ACC112 (cell line): Measurements from ENCODE around the gene JAML.

Experiments used
- H2AFZ ChIP-seq: fragments of 200-600 bp; sonication (generic); one replicate; pipeline ENCODE4 v1.6.0; 2017; ENCODE audit warnings: antibody characterized with exemption, low read length; ENCODE audit not compliant: unreplicated experiment
- H3K27ac ChIP-seq: fragments of 200-600 bp; sonication (generic); 2 replicates; pipeline ENCODE4 v1.5.1; 2014; ENCODE audit warnings: low read depth, mild to moderate bottlenecking, antibody characterized with exemption, low read length, moderate library complexity
- H3K27me3 ChIP-seq: fragments of 200-600 bp; sonication (generic); 2 replicates; pipeline ENCODE4 v1.6.1; 2014; ENCODE audit warnings: mild to moderate bottlenecking, antibody characterized with exemption, low read length, moderate library complexity, mixed read lengths; ENCODE audit not compliant: insufficient read depth
- H3K36me3 ChIP-seq: fragments of 200-600 bp; sonication (generic); 2 replicates; pipeline ENCODE4 v1.6.1; 2016; ENCODE audit warnings: mild to moderate bottlenecking, antibody characterized with exemption, low read length, moderate library complexity, mixed read lengths; ENCODE audit not compliant: insufficient read depth
- H3K4me1 ChIP-seq: fragments of 200-600 bp; sonication (generic); one replicate; pipeline ENCODE4 v1.6.1; 2016; ENCODE audit warnings: low read length, mixed read lengths; ENCODE audit not compliant: insufficient read depth, unreplicated experiment, control insufficient read depth
- H3K4me3 ChIP-seq: fragments of 200-600 bp; sonication (generic); 2 replicates; pipeline ENCODE4 v1.5.1; 2014; ENCODE audit warnings: mild to moderate bottlenecking, low read depth, low read length
- H3K79me2 ChIP-seq: fragments of 200-600 bp; sonication (generic); one replicate; pipeline ENCODE4 v1.6.0; 2016; ENCODE audit warnings: low read length; ENCODE audit not compliant: control insufficient read depth, unreplicated experiment, insufficient read depth

Gene JAML

DNA sequence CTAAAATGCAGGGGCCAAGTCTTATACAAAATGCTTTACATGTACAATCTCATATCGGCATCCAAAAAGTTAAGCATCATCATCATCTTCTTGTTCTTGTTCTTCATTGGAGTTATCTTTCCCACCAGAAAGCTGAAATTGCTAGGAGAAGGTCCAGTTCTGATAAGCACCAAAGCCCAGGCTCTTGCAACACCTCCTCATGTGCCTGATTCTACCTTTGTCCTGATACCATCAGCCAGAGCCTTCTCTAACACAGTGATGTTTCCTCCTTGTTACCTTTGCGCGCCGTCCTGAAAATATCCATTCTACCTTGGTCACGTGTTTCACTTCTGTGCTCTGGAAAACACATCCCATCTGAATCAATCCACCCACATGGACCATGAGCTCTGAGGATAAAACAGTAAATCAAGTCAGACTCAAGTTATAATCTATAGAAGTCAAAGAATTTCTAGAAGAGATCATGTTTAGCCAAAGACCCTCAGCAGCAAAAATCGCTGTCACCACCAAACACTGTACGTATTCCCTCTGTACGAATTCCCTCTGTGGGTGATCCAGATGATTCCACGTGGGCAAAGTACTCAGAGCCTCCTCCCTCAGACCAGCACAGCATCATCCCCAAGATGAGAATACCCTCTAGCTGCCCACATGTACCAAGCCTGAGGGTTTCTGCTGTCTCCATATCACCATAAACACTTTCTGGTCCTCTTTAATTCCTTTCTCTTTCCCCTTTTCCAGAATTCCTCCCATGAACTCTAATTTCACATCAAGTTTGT, 19.0 kb downstream of the JAML start:
- H3K27ac ChIP-seq = no peak overlapping the region
- no peaks in the 10 kb centered on the region for H3K4me1 ChIP-seq
- H2AFZ ChIP-seq = no peak overlapping the region
- no peak overlapping the region for H3K4me3 ChIP-seq
- H3K79me2 ChIP-seq = no peaks in the 10 kb centered on the region
- H3K27me3 ChIP-seq = peaks cover 97% of the 10 kb centered on the region
- no peaks in the 10 kb centered on the region for H3K36me3 ChIP-seq

DNA sequence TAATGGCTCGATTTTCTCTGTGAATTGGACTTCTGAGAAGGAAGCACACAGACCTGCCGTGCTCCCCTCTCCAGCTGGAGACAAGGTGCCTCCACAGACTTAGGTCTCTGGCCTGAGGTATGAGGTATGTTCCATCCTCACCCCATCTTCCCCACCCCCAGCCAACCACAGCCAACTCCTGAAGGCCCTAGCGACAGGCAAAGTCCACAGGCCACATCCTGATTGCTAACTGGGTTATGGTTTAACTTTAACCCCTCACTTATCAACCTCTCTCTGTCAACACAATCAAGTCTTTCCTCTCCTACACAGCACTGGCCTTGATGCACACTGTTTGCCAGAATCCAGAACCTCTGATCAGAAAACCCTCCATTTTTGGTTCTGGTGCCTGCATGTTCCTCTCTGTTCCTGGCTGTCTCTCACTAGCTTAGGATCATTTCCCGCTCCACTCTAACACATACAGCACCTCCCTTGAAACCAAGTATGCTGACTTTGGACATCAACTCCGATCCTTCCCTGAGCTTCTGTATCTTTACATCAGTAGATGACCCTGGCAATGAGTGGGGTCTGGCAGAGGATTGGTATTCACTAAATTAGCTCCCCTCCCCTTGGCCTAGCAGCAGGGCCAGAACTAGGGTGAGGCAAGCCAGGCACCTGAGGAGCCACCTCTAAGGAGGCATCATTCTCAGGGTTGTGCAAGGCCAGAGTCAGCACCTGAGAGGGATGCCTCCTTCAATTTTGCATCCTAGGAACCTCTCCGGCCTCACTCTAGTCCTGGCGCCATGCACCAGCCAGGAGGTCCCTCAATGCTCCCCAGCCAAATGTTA, 22.0 kb downstream of the JAML start:
- Histone ChIP-seq H3K4me1 (no peaks in the 10 kb centered on the region), H3K27me3 (peaks cover 70% of the 10 kb centered on the region), H3K36me3 (no peaks in the 10 kb centered on the region), H3K27ac (no peak overlapping the region), H3K79me2 (no peaks in the 10 kb centered on the region), H3K4me3 (no peak overlapping the region), H2AFZ (no peak overlapping the region)

DNA sequence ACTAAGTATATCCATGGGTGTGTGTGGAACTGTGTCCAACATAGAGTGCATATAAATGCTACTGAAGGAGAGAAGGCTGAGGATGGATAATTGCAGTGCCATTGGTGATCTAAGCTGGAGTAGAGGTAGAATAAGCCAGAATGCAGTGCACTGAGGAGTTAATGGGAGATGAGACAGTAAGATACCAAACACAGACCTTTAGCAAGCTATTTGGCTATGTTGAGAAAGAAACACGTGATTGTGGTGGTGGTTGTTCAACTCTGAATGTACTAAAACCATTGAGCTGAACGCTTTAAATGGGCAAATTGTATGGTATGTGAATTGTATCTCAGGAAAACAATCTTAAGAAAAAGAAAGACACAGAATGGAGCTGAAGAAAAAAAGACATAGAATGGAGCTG, 22.8 kb downstream of the JAML start:
- Histone ChIP-seq H3K4me3 (no peak overlapping the region), H3K36me3 (no peaks in the 10 kb centered on the region), H3K79me2 (no peaks in the 10 kb centered on the region), H3K27me3 (peaks cover 66% of the 10 kb centered on the region), H3K27ac (no peak overlapping the region), H3K4me1 (no peaks in the 10 kb centered on the region), H2AFZ (no peak overlapping the region)

DNA sequence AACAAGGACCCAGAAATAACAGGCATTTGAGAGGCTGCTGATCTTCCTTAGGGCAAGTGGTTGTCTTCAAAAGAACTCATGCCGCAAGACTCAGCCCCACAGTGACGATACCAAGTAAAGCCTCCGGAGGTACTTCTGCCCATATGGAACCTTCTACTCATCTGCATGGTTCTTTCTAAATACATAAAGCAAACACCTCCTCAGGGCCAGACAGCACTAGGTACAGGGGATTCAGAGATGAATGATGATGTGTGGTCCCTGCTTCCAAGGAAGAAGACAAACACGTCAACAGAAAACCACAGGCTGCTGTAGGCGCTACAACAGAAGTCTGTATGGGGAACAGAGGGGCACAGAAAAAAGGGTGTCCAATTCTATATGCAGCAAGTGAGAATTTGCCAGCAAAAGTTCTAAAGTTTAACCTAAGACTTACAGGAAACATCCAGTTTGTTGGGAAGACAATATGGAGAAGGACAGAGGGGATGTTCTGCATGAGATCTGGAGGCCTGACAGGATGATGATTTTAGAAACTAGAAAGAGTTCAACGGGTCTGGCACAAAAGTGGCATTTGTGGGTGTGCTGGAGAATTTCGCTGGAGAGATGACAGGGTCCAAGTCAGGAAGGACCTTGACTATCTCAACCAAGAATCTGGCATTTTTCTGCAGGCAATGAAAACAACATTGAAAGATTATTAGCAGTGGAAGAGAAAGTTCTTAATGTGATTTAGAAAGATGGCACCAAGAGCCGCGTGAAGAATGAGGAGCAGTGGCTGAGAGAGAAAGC, 23.7 kb downstream of the JAML start:
- H3K79me2 ChIP-seq = no peaks in the 10 kb centered on the region
- H2AFZ ChIP-seq = no peak overlapping the region
- no peak overlapping the region for H3K4me3 ChIP-seq
- H3K4me1 ChIP-seq = no peaks in the 10 kb centered on the region
- H3K36me3 ChIP-seq = no peaks in the 10 kb centered on the region
- H3K27ac ChIP-seq = no peak overlapping the region
- peaks cover 59% of the 10 kb centered on the region for H3K27me3 ChIP-seq

DNA sequence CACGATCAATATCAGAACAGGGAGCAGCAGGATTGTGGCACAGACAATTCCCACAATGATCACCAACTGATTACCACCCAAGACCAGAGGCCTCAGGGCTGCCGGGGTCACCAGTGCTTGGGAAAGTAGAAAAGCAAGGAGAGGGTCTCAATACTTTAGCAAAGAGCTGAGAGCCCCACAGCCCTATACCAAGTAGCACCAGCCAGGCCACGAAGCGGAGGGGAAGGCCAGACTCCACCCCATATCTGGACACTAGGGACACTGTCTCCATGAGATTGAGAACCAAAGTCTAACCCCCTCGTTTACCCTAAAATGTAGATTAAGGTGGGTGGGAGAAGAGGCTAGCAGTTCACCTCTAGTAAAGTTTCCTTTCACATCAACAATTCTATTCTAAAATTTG, 24.3 kb downstream of the JAML start:
- H3K36me3 ChIP-seq = no peaks in the 10 kb centered on the region

DNA sequence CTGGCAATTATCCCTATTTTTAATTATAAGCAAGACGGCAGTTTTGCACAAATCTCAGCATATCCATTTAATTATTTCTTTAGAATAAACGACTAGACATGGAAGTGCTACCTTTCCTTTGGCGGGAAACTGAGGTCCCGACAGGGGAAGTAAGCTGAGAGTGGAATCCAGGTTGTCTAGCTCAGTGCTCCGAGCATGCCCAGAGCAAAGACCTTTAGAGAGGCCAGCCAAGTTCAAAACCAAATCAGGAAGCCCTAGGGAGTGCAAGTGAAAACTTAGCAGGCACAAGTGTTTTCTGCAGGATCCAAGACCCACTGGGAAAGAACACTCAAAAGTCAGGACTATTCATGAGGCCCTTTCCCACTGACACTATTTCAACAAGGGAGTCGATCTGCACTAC, 25.7 kb downstream of the JAML start:
- H3K36me3 ChIP-seq = no peaks in the 10 kb centered on the region
- H3K27ac ChIP-seq = no peak overlapping the region
- H3K4me1 ChIP-seq = no peaks in the 10 kb centered on the region
- H3K4me3 ChIP-seq = no peak overlapping the region
- H3K27me3 ChIP-seq = peaks cover 39% of the 10 kb centered on the region
- H3K79me2 ChIP-seq = no peaks in the 10 kb centered on the region
- no peak overlapping the region for H2AFZ ChIP-seq

More for the DNA sequence above, 24.3 kb downstream of the JAML start:
- Histone ChIP-seq H3K27me3 (peaks cover 53% of the 10 kb centered on the region), H3K79me2 (no peaks in the 10 kb centered on the region), H3K27ac (no peak overlapping the region), H3K4me1 (no peaks in the 10 kb centered on the region), H3K4me3 (no peak overlapping the region), H2AFZ (no peak overlapping the region)

DNA sequence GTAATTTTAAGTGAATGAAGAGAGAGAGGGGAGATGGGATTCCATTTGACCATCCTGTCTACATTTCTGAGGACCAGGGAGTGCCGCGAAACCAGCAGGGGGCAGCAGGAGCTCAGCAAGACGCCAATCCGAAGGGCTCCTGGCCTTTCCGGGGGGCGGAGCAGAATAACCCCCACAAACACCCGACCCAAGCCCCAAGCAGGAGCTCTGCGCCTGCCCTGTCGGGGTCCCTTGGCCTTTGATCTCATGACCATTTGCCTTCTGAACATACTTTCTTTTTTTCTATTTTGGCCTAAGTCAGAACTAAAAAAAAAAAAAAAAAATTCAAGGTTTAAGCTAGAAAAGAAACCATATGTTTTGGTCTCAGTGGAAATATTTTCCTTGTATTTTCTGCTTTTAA, 26.4 kb downstream of the JAML start:
- Histone ChIP-seq H3K27me3 (peaks cover 32% of the 10 kb centered on the region), H3K27ac (no peak overlapping the region), H3K4me1 (no peaks in the 10 kb centered on the region), H3K79me2 (no peaks in the 10 kb centered on the region), H2AFZ (no peak overlapping the region), H3K36me3 (no peaks in the 10 kb centered on the region), H3K4me3 (0 out of 2 replicates have a peak overlapping the region, but pooled peaks have one; percentile 36)

DNA sequence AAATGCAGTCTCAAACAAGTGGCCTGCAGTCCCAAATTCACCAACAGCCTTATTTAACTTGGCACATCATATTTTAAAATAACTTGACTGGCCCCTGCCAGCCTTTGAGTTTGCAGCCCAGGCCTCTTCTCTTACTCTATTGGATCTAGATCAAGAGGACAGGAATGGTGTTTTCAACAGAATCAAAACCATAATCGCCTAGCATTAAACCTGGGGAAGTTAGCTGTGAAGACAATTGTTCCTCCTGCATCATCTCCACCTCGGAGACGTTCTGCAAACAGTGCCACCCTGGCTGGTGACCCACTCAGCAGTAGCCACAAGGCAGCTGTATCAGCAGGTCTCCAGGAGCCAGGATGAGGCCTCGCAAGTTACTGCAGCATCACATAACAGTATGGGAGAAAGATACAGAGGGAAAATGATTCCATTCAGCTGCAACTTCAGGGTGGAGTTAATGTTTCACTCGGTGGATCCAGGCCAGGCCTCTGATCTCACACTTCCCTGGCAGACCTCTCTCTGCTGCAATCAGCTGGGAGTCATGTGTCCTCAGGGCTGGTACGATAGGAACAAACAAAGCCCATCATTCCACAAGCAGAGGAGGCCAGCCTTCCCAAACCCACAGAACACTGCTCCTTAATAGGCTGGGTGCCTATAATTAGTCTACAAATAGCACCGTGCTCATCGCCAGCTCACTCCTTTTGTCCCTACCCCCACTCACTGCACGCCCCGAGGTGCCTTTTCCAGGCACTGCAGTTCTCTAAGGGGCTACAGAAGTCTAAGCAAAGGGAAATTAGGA, 29.8 kb downstream of the JAML start:
- H3K4me3 ChIP-seq = no peak overlapping the region

DNA sequence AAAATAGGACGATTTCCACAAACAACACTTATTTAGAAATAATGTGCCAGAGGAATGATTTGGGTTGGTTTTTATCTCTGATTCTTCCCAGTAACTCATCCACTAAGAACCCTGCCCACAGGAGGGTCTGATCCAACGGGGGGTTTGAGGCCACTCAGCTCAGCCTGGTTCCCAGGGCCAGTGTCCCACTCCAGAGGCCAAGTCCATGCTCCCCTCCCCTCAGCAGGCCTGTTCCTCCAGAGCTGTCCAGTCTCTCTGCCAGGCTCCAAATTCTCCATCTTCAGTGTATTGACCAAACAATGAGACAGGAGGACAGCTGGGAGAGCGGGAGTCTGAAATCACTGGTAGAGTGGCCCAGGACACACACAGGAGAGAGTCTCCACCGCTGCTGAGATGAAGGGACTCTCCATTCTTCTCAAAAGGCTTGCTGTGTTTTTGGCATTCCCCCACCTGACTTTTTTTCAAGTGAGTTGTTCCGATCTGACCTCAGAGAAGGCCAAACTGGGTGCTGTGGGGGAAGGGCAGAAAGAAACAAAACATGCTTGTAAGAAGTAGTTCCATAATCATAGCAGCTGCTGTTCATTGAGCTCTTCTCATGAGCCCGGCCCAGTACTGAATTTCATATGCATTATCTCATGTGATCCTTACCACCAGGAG, 30.8 kb downstream of the JAML start:
- H3K4me3 ChIP-seq = no peak overlapping the region
- no peak overlapping the region for H3K27ac ChIP-seq
- H3K4me1 ChIP-seq = no peaks in the 10 kb centered on the region
- no peaks in the 10 kb centered on the region for H3K79me2 ChIP-seq
- no peak overlapping the region for H2AFZ ChIP-seq
- no peaks in the 10 kb centered on the region for H3K36me3 ChIP-seq
- peaks cover 17% of the 10 kb centered on the region for H3K27me3 ChIP-seq

More for the DNA sequence above, 29.8 kb downstream of the JAML start:
- Histone ChIP-seq H3K27me3 (peaks cover 8% of the 10 kb centered on the region), H3K27ac (no peak overlapping the region), H3K36me3 (no peaks in the 10 kb centered on the region), H3K79me2 (no peaks in the 10 kb centered on the region), H2AFZ (no peak overlapping the region), H3K4me1 (no peaks in the 10 kb centered on the region)
